Breast epithelium (tissue), 4 donors: ENCODE measurements around the gene MPZL2. TPM values are rescaled to one million over a fixed set of nuclear protein-coding genes. Genes with fewer than 3 reads are reported as not detected.

ENCODE experiments used
- DNase-seq, 2 donors: peaks; one replicate each; pipeline ENCODE4 v3.0.0-alpha.2; 2019; ENCODE audit warnings: low spot score in 2 of 2
- H3K27ac ChIP-seq, 2 donors: fragments of 200-600 bp; sonication (generic) in 1 of 2; one replicate each; pipeline ENCODE4 v1.5.1; 2016 to 2019; ENCODE audit warnings: mild to moderate bottlenecking in 1 of 2
- H3K27me3 ChIP-seq, 2 donors: fragments of 200-600 bp; sonication (generic) in 1 of 2; one replicate each; pipeline versions ENCODE4 v1.5.1 to v1.6.0; 2017 to 2019; ENCODE audit warnings: control low read depth in 1 of 2, mild to moderate bottlenecking in 1 of 2
- H3K36me3 ChIP-seq: fragments of 200-600 bp; one replicate; pipeline ENCODE4 v1.5.1; 2019
- H3K4me1 ChIP-seq, 2 donors: fragments of 200-600 bp; sonication (generic); one replicate each; pipeline ENCODE4 v1.5.1; 2016 to 2019; ENCODE audit warnings: control low read depth in 1 of 2
- H3K4me3 ChIP-seq, 3 donors: fragments of 200-600 bp; sonication (generic); 1 replicate in 2 of 3; 2 replicates in 1 of 3; pipeline ENCODE4 v1.5.1; 2016 to 2019; ENCODE audit warnings: mild to moderate bottlenecking in 3 of 3, moderate library complexity in 2 of 3
- H3K9me3 ChIP-seq, 2 donors: fragments of 200-600 bp; sonication (generic) in 1 of 2; one replicate each; pipeline ENCODE4 v1.5.1; 2016 to 2019; ENCODE audit warnings: control low read depth in 1 of 2
- POLR2A ChIP-seq: fragments of 450-650 bp; IDR thresholded peaks from one replicate; pipeline ENCODE4 v1.6.1; 2016; ENCODE audit warnings: antibody characterized with exemption, mild to moderate bottlenecking, moderate library complexity
- POLR2AphosphoS5 ChIP-seq, 3 donors: sonication (generic); formaldehyde crosslinking; IDR thresholded peaks; one replicate each; pipeline ENCODE4 v1.6.1; 2017; ENCODE audit warnings: antibody characterized with exemption in 3 of 3
- intact Hi-C: fragments of 100-400 bp; cut with DNase I; formaldehyde crosslinking; loops from one replicate; pipeline ENCODE4 v1.15.1; 2023; ENCODE audit warnings: low total_unique reads
- total RNA-seq, 3 donors: library from RNA; depleted of rRNA; stranded (reverse); fragments of >200 nt; gene quantifications; one replicate each; pipeline ENCODE4 v1.1.0, GENCODE V29; 2016
- TF ChIP-seq, protein P1 (sequence below), 3 donors: fragments of 450-650 bp; IDR thresholded peaks; one replicate each; pipeline ENCODE4 v1.5.1; 2016 to 2017; ENCODE audit warnings: antibody characterized with exemption in 3 of 3, mild to moderate bottlenecking in 3 of 3, moderate library complexity in 3 of 3

MPZL2 gene
- total RNA-seq, 3 donors from 2014 or later, result 4.6 to 73.1 (median 70.7) TPM

DNA sequence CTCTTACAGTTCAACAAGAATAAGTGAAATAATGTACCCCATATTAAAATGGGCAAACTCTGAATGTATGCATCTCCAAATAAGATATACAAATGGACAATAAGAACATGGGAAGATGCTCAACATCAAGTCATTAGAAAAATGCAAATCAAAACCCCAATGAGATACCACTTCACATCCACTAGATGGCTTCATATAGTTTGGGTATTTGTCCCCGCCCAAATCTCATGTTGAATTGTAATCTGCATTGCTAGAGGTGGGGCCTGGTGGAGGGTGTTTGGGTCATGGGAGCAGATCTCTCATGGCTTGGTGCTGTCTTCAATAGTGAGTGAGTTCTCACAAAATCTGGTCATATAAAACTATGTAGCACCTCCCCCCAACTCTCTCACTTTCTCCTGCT is 5.7 kb downstream of the MPZL2 start:
- H3K9me3 ChIP-seq, result no peaks in the 10 kb centered on the region
- peaks cover 0 to under 1% of the 10 kb centered on the region in 2 donors for H3K4me1 ChIP-seq
- no peaks in the 10 kb centered on the region for H3K27me3 ChIP-seq
- H3K27ac ChIP-seq, result no peak overlapping the region
- H3K4me3 ChIP-seq, result no peak overlapping the region
- no peak for DNase-seq
- no peak for TF ChIP-seq POLR2AphosphoS5 (IDR thresholded peaks at IDR 0.05)
- H3K36me3 ChIP-seq, result no peaks in the 10 kb centered on the region
- intact Hi-C loops, result no loop called here

DNA sequence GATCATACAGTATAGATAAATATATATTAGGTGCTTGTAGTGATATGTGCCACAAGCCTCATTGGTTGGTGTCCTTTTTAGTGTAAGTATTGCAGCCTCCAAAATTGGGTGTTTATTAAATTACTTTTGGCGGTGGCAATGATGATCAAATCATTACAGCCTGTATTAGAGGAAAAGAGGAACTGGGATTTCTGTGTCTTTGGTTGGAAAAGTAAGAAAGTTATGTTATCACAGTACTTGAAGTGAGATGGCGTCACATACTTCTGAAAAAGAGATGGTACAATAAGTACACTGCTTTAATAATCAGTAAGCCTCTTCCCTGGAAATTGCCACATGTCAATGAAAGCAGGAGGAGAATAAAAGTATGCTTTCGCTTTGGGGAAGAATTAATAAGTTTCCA is 11.4 kb downstream of the MPZL2 start:
- Histone ChIP-seq H3K27ac (peak overlapping the region; percentile 95 to 98), H3K27me3 (no peaks in the 10 kb centered on the region), H3K4me1 (peaks cover 0 to 7% of the 10 kb centered on the region in 2 donors), H3K9me3 (no peaks in the 10 kb centered on the region), H3K4me3 (peak overlapping the region in 2 of 3 donors; percentile 68 to 73), H3K36me3 (no peaks in the 10 kb centered on the region)
- TF ChIP-seq, protein P1, sequence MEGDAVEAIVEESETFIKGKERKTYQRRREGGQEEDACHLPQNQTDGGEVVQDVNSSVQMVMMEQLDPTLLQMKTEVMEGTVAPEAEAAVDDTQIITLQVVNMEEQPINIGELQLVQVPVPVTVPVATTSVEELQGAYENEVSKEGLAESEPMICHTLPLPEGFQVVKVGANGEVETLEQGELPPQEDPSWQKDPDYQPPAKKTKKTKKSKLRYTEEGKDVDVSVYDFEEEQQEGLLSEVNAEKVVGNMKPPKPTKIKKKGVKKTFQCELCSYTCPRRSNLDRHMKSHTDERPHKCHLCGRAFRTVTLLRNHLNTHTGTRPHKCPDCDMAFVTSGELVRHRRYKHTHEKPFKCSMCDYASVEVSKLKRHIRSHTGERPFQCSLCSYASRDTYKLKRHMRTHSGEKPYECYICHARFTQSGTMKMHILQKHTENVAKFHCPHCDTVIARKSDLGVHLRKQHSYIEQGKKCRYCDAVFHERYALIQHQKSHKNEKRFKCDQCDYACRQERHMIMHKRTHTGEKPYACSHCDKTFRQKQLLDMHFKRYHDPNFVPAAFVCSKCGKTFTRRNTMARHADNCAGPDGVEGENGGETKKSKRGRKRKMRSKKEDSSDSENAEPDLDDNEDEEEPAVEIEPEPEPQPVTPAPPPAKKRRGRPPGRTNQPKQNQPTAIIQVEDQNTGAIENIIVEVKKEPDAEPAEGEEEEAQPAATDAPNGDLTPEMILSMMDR (IDR thresholded peaks at IDR 0.05), result no peak
- no peak for TF ChIP-seq POLR2A
- TF ChIP-seq POLR2AphosphoS5 (IDR thresholded peaks at IDR 0.05), result no peak
- DNase-seq, result no peak
- intact Hi-C loops, result no loop called here

DNA sequence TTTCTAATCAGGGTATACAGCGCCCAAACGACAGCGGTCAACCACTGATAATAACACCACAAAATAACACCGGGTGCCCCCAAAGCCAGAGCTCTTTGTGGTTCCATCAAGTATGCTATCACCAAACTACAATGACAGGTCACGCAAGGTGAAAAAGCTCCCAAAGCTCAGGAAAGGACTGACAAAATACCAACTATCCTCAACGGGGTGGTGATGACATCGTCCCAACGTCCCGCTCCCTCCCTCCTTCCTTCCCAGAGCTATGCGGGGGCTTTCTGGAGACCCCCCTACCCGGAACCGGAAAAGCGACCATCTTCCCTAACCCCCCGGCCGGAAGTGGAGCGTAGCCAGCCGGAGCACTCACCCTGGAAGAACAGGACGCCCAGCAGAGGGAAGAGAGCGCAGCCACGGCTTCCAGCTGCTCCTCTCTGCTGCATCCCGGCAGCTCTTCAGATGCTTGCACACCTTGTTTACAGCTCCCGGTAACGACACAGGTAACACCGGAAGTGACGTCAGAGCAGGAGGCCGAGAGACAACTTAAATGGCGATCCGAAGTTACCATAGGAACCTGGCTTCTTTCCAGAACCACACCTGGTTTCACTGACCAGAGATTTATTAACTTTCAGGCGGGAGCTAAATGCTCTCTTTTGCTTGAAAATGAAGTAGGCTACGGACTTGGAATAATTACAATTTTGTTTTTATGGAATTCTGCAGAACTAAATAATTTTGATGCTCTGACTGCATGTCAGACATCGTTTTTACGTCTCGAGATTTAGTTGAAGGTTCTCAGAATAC is 12.0 kb downstream of the MPZL2 start, which contains the start of gene MPZL3:
Gene MPZL3 (minus strand): TSS at position 508 of the 795 bp plus-strand sequence. CDS start 71 bp downstream, at position 437.
- intact Hi-C loops, result no loop called here
- peaks cover 0 to 7% of the 10 kb centered on the region in 2 donors for H3K4me1 ChIP-seq
- H3K27ac ChIP-seq, result peak within 1 kb of the TSS; percentile 95 to 98
- peak within 1 kb of the TSS; percentile 52 to 73 (median 68) for H3K4me3 ChIP-seq
- H3K27me3 ChIP-seq, result no peaks in the 10 kb centered on the region
- no peaks in the 10 kb centered on the region for H3K9me3 ChIP-seq
- no peaks in the 10 kb centered on the region for H3K36me3 ChIP-seq
- peak; percentile 80 to 96 for DNase-seq
- TF ChIP-seq, protein P1 (IDR thresholded peaks at IDR 0.05), result no peak
- peak; percentile 68 to 94 (median 77) for TF ChIP-seq POLR2AphosphoS5 (IDR thresholded peaks at IDR 0.05)
- peak; percentile 45 for TF ChIP-seq POLR2A

DNA sequence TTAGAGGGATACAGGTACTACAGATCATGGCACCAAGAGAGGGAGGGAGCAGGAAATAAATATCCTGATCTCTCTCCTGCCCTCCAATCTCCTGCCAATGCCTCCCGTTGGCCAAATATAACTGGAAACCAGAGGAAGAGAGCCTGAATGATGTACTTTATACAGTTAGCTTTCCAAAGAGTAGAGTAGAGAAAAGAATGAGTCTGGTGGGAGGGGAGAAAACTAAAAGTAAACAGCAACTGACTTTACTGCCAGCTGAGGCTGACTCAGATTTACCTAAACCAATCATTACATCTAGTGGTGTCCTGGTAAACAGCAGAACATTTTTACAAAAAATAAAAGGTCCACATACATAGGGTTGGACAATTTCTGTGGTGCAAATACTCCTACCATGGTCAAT is 17.1 kb downstream of the MPZL2 start:
- no peaks in the 10 kb centered on the region for H3K36me3 ChIP-seq
- H3K27me3 ChIP-seq, result no peaks in the 10 kb centered on the region
- TF ChIP-seq, protein P1 (IDR thresholded peaks at IDR 0.05), result no peak
- no peak for TF ChIP-seq POLR2AphosphoS5 (IDR thresholded peaks at IDR 0.05)
- TF ChIP-seq POLR2A, result no peak
- no peaks in the 10 kb centered on the region for H3K4me1 ChIP-seq
- H3K9me3 ChIP-seq, result no peaks in the 10 kb centered on the region
- H3K27ac ChIP-seq, result peak overlapping the region; percentile 66 to 77
- no peak overlapping the region for H3K4me3 ChIP-seq
- no peak for DNase-seq
- intact Hi-C loops, result no loop called here

DNA sequence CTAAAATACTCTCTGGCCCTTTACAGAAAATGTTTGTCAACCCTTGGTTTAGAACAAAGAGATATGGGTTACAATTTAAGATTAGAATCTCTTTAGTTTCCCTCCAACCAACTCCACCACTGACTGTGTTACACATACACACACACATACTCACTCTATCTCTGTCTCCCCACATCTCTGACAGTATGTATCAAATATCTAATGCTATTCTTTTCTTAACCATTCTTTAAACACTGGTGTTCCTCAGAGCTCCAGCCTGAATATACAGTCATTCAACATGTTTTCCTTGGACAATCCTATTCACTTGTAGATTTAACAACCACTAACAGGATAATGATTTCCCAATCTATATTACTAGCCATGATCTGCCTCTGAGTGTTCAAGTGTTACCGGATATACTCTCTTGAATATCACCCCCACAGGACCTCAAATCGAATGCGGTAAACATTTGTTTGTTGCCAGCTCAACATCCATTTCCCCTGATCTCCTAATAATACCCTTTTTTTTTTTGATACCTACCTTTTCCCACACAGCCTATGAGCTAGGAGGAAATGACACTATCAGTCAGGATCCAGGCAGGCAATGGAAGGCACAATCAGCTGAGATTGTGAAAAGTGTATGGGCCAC is 18.0 kb downstream of the MPZL2 start:
- H3K36me3 ChIP-seq, result no peaks in the 10 kb centered on the region
- no peaks in the 10 kb centered on the region for H3K9me3 ChIP-seq
- no peaks in the 10 kb centered on the region for H3K4me1 ChIP-seq
- H3K27ac ChIP-seq, result peak overlapping the region; percentile 46 to 77
- no peak overlapping the region for H3K4me3 ChIP-seq
- no peaks in the 10 kb centered on the region for H3K27me3 ChIP-seq
- TF ChIP-seq POLR2AphosphoS5 (IDR thresholded peaks at IDR 0.05) (no peak), POLR2A (no peak)
- TF ChIP-seq, protein P1 (IDR thresholded peaks at IDR 0.05), result no peak
- no peak for DNase-seq
- intact Hi-C loops, result no loop called here
